Activated CD8-positive, alpha-beta memory T cell treated with anti-CD3 and anti-CD28 coated beads, Interleukin-2, amount 50 U/mL, for 24 hours (primary cell): Measurements from ENCODE around the gene KISS1R.
"Not testable (repeated sequence)": the region's sequence is repeated elsewhere in the genome, so short reads cannot be mapped to it uniquely, and the experiment has no call there.

ENCODE experiments used
- DNase-seq: peaks from one replicate; pipeline ENCODE4 v3.0.0-alpha.2; 2020; ENCODE audit errors: extremely low read depth

The KISS1R gene

DNA sequence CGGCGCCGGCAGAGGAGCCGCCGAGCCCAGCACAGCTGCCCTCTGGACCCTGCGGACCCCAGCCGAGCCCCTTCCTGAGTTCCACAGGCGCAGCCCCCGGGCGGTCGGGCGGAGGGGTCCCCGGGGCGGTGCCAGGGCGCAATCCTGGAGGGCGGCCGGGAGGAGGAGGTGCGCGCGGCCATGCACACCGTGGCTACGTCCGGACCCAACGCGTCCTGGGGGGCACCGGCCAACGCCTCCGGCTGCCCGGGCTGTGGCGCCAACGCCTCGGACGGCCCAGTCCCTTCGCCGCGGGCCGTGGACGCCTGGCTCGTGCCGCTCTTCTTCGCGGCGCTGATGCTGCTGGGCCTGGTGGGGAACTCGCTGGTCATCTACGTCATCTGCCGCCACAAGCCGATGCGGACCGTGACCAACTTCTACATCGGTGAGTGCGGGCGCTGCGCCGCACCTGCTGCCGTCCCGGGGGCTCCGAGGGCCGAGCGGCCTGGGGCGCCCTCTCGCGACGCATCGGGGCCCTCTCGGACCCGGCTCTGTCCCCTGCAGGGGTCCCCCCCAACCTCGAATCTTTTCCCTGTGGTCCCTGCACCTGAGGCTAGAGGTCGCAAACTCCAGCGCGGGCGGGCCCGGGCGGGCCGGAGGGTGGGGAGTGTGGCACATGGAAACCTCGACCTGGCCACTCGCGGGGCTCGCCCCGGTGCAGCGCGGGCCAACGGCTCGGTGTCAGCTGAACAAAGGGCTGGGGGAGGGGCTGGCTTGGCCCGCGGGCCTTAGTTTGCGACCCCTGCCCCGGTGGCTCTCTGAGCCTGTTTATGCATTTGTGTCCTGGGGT lies at the start of gene KISS1R:
Gene KISS1R (plus strand): TSS at position 11 of the 829 bp plus-strand sequence. CDS start 170 bp downstream, at position 181.
- DNase-seq = no peak

DNA sequence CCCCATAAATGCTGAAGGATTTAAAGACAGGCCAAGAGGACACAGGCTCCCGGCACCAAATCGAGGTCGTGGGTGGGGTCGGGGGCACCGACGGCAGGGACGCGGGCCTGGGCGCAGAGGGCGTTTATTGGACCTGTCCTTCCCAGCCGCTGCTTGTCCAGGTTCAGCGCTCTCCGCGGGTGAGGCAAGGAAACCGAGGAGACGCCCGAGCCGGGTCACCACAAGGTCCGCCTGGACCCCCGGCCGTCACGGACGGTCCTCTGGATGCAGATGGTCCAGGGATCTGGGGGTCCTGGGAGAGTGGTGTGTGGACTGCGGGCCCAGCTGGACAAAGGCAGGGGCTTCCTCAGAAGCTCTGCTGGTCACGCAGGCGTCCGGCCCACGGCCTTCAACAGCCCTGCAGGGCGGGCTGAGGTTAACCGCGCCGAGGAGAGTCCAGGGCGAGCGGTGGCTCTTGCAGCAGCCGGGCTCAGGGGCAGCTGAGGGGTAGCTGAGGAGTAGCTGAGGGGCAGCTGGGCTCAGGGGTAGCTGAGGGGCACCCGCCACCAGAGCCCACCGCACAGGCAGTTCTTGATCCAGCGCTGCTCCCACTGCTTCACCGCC lies 49.2 kb upstream of the KISS1R start:
- no peak for DNase-seq

DNA sequence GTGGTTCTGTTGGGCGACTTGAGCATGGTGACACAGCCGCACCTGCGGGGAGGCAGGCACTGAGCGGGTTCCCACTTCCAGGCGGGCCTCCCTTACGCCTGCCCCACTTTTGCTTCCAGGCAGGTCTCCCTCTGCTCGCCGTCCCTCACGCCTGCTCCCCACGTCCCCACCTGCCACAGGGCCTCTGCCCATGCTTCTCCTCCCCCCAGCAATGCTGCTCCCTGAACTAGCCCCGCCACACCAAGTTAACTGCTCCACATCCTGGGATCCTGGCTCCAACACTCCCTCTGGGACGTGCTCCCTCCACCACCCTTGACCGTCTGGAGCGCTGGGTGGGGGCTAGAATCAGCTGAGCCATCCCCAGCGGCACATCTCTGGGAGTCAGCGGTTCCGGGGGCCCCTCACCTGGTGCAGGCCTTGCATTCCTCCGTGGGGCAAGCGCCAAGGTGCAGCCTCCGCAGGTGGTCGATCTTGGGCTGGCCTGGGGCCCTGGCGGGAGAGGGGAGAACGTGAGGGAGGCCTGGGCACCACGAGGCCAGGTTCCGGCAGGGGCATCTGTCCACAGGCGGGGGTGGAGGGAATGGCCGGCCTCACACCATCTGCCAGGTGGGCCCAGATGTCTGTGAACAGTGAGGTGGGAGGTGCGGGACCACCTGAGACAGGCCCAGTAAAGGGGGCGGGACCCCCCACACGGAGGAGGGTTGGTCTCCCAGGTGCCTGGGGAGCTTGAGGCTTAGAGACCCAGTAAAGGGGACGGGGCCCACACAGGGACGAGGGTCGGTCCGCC lies 48.5 kb upstream of the KISS1R start:
- no peak for DNase-seq

DNA sequence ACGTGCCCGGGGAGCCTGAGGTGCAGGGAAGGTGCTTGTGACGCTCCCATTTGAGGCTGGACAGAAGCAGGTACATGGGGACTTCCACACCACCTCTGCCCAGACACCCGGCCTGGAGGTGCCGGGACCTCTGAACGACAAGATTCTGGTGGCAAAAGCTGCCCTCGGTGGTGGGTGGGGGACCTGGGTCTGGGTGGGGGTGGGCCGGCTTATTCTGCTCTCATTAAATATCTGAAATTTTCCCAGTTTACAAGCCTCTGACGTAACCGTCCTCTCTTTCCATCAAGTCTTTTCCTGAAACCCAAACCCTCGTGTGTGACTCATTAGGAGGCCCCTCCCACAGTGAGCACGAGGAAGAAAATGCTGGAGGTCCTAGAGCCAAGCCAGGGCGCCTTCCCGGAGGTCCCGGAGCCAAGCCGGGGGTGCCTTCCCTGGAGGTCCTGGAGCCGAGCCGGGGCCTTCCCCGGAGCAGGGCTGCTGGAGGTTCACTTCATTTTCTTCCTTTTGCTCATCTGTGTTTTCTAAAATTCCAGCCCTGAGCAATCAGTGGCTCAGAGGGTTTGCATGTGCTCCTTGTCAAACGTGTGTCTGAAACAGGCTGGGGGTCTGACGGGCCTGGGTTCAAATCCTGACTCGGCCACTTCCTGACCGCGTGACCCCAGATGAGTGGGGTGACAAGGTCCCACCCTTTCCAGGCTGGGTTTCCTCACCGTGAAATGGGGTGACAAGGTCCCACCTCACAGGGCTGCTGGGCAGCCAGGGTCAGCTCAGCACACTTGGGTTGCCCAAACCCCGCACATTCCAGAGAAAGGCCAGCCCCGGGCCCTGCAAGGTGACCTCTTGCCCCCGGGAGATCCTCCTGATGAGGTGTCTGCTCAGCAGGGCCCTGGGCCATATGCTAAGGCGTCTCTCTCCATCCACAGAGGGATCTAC lies 47.6 kb upstream of the KISS1R start:
- no peak for DNase-seq

DNA sequence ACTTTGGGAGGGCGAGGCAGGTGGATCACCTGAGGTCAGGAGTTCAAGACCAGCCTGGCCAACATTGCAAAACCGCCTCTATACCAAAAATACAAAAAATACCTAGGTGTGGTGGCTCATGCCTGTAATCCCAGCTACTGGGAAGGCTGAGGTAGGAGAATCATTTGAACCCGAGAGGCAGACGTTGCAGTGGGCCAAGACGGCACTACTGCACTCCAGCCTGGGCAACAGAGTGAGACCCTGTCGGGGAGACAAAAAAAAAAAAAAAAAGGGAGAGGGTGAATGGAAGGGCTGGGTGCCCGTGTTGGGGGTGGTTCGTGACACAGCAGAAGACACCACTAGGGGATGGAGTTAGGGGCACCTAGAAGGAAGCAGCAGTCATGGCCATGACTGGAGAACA lies 46.8 kb upstream of the KISS1R start:
- no peak for DNase-seq

DNA sequence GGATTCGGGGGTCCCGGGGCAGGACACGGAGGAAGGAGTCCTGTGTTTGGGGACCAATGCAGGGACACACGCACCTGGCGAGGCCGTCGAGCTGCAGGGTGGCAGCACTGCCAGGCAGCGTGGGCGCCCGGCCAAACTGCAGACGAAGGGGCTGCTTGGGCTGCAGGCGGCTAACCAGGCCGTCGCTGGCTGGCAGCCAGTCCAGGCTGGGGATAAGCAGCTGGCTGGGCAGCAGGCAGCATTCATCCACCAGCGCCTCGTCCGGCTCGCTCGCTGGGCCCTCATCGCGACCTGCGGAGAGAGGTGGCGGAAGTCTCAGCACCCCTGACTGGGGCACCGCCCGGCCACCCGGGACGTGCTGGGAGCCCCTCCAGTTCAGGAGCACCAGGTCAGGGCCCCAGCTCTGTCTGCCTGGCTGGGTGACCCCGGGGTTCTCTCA lies 46.2 kb upstream of the KISS1R start:
- DNase-seq = no peak

DNA sequence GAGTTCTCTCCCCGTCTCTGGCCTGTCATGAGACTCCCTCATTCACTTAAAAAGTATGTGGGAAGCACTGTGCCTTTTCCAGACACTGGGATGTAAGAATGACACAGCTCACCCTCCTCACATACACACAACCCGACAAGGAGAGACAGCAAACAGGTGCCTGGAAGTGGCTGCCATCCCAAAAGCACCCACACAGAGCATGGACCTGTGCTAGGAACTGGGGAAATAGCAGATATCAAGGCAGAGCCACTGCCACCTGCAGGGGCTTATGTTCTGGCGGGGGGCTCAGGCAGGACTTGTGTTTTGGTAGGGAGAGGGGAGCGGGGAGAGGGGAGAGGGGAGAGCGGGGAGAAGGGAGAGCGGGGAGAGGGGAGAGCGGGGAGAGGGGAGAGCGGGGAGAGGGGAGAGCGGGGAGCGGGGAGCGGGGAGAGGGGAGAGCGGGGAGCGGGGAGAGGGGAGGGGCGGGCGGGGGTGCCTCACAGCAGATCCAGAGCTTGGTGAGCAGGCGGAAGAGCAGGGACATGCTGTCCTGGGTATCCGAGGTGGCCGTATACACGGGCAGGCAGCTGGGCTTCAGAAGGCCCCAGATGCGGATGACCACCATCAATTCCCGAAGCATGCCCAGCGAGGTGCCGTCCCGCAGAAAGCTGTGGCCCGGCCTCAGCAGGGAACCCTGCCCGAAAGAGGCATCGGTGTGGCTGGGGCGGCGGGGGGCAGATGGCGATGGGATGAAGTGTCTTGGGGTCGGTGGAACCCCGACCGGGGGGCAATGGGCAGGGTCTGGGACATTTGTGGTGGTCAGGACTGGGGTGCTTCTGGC lies 45.5 kb upstream of the KISS1R start:
- no peak for DNase-seq

DNA sequence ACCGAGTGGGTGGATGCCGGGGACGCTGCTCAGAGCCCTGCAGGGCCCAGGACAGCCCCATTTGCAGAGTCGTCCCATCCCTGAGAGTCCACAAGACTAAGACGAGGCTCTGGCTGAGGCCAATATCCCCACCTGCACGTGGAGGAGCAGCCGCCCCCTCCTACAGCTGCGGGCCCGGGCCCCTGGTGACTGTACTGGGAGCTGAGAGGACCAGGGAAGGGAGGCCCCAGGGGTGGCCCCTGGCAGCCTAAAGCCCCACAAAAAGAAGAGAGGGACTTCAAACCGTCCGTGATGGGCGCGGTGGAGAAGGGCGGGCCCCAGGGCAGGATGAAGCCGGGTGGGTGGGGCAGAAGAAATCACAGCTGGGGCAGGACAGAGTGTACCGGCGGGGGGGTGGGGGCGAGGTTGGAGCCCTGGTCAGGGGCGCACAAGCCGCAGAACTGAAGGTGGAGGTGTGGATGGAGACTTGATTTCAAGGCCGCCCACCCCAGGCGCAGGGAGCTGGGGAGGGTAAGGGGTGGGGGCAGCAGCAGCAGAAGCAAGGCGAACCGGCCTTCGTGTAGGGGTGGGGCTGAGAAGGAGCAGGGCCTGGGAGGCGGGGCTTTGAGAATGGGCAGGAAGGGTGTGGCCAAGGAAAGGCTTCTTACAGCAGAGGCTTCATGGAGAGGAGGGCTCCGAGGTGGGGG lies 44.7 kb upstream of the KISS1R start:
- peak; percentile 57 for DNase-seq

DNA sequence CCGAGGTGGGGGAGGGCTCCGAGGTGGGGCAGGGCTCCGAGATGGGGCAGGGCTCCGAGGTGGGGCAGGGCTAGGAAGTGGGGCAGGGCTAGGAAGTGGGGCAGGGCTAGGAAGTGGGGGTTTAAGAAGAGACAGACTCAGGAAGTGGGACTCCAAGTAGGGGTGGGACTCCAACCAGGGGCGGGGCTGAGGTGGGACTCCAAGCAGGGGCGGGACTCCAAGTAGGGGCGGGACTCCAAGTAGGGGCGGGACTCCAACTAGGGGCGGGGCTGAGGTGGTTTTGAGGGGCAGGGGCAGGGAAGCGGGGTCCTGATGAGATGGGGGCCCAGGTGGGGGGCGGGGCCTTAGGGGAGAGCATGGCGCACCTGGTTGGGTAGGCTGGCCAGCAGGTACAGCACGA lies 44.0 kb upstream of the KISS1R start:
- DNase-seq = no peak

DNA sequence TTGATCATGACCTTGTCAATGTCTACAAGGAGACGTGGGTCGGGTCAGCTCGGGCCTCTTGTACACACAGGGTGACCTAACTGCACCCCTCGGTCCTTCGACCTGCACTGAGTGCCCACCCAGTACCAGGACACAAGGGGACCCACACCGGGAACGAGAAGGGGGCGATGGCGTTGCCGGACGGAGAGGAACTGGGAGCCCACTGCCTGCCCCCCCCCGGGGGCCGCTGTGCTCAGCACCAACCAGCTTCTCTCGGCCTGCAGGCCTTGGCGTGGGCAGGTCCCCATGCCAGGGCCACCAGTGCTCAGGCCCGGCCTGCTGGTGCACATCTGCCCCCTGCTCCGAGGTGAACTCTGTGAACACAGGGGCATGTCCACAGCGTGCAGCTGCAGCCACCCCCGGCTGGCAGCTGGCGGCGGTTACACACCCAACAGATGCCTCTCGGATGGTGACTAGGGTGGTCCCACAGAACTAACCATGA lies 43.5 kb upstream of the KISS1R start:
- DNase-seq = no peak

DNA sequence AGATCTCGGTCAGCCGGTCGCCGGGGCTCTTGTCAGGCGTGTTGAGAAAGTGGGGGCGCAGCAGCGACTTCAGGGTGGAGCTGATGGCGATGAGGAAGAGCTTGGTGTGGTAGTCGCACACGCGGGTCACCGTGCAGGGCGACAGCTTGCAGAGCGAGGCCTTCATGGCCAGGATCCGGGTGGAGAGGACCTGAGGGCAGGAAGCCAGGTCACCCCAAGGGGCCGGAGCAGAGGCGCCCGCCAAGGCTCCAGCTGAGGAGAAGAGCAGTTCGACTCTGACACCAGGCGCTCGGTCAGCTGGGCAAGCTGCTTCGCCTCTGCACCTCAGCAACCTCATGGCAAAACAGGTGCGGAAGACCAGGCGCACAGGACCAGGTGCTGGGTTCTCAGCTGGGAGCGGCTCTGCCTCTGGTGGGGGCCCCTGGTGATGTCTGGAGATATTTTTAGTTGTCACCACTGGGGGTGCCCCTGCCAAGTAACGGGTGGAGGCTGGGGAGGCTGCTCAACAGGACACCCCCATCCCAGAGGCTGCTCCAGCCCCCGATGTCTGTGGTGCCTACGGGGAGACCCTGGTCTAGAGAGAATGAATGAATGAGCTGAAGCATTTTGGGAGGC lies 41.8 kb upstream of the KISS1R start:
- no peak for DNase-seq

DNA sequence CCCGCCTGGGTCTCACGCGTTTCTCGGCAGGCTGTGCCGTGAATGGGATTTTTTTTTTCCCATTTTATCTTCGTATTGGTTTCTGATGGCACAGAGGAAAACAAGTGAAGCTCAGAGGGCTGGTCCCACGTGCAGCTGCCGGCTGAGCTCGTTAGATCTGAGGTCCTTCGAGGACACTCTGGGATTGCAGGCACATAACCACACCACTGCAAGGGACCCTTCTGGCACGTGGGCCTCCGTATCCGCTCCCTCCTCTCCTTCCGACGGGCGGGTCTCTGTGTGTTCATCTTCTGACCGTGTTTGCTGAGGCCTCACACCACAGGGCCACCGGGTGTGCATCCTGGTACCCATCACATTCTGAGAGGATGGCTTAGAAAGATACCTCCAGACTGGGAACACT lies 41.0 kb upstream of the KISS1R start:
- DNase-seq = no peak

DNA sequence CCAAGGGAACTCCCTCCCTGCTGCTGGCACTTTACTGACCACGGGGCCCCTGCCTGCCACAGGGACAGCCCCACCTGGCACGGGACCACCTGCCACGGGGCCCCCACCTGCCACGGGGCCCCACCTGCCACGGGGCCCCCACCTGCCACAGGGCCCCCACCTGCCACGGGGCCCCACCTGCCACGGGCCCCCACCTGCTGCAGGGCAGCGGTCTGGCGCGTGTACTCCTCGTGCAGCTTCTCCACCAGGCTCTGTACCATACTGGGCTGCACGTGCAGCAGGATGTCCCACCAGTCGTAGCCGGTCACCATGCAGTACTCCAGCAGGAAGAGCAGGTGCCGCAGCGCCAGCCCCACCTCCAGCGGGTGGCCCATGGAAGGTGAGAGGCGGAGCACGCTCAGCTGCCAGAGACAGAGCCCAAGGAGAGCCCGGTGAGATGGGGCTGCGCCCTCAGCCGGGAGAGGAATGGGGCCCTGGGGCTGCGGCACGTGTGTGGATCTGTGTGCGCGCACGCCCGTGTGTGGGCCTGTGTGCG lies 40.3 kb upstream of the KISS1R start:
- no peak for DNase-seq

DNA sequence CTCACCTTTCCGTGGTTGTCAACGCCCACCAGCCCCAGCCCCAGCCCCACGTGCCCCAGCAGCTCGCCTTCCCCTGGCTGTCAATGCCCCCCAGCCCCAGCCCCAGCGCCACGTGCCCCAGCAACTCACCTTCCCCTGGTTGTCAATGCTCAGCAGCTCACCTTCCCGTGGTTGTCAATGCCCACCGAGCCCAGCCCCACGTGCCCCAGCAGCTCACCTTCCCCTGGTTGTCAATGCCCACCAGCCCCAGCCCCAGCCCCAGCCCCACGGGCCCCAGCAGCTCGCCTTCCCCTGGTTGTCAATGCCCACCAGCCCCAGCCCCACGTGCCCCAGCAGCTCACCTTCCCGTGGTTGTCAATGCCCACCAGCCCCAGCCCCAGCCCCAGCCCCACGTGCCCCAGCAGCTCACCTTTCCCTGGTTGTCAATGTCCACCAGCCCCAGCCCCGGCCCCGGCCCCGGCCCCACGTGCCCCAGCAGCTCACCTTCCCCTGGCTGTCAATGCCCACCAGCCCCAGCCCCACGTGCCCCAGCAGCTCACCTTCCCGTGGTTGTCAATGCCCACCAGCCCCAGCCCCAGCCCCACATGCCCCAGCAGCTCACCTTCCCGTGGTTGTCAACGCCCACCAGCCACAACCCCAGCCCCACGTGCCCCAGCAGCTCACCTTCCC lies 39.0 kb upstream of the KISS1R start:
- not testable (repeated sequence) for DNase-seq

DNA sequence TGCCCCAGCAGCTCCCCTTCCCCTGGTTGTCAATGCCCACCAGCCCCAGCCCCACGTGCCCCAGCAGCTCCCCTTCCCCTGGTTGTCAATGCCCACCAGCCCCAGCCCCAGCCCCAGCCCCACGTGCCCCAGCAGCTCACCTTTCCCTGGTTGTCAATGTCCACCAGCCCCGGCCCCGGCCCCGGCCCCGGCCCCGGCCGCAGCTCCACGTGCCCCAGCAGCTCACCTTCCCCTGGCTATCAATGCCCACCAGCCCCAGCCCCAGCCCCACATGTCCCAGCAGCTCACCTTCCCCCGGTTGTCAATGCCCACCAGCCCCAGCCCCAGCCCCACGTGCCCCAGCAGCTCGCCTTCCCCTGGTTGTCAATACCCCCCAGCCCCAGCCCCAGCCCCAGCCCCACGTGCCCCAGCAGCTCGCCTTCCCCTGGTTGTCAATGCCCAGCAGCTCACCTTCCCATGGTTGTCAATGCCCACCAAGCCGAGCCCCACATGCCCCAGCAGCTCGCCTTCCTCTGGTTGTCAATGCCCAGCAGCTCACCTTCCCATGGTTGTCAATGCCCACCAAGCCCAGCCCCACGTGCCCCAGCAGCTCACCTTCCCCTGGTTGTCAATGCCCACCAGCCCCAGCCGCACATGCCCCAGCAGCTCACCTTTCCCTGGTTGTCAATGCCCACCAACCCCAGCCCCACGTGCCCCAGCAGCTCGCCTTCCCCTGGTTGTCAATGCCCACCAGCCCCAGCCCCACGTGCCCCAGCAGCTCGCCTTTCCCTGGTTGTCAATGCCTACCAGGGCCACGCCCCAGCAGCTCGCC lies 38.2 kb upstream of the KISS1R start:
- DNase-seq = not testable (repeated sequence)

DNA sequence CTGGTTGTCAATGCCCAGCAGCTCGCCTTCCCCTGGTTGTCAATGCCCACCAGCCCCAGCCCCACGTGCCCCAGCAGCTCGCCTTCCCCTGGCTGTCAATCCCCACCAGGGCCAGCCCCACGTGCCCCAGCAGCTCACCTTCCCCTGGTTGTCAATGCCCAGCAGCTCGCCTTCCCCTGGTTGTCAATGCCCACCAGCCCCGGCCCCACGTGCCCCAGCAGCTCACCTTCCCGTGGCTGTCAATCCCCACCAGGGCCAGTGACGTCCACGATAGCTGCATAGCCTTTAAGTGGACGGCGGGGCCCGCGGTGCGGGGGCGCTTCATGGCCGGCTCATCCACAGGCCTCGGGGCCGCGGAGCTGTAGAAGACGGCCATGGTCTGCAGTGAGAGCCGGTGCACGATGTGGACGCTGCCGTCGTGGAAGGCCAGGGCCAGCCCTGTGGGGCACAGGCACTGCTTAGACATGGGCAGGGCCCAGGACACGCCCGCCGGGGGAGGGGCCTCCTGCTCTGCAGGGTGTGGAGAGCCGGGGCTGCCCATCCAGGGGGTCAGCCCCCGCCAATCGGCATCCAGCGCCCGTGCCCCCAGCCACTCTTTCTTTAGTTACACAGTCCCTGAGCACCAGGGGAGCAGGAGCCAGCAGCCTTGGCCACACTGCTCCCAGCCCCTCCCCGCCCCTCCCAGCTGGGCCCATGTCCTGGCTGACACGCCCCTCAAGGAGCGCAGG lies 37.3 kb upstream of the KISS1R start:
- DNase-seq = no peak
